IMR-90 (cell line): Measurements from ENCODE around the gene INAFM1.

Experiments
- CEBPB ChIP-seq: IDR thresholded peaks from 2 replicates; pipeline ENCODE4 v1.6.1; 2012; ENCODE audit warnings: low read depth, low read length, improper control_type of control experiment
- CTCF ChIP-seq: conservative IDR thresholded peaks from 2 replicates; pipeline ENCODE4 v1.5.1; 2012; ENCODE audit warnings: mild to moderate bottlenecking, low read depth, low read length, improper control_type of control experiment
- POLR2A ChIP-seq: IDR thresholded peaks from 2 replicates; pipeline ENCODE4 v1.6.1; 2012; ENCODE audit warnings: mild to moderate bottlenecking, low read depth, low read length
- RCOR1 ChIP-seq: IDR thresholded peaks from 2 replicates; pipeline ENCODE4 v1.6.1; 2012; ENCODE audit warnings: mild to moderate bottlenecking, low read length, improper control_type of control experiment; ENCODE audit not compliant: insufficient replicate concordance
- USF2 ChIP-seq: fragments of 150-350 bp; IDR thresholded peaks from 2 replicates; pipeline ENCODE4 v1.6.1; 2017; ENCODE audit warnings: mild to moderate bottlenecking, antibody characterized with exemption, low read length, low read depth

GRCh38 chr19:47258895-47259555, 15.7 kb upstream of the INAFM1 start:
- no peak for TF ChIP-seq RCOR1
- no peak for TF ChIP-seq CTCF
- no peak for TF ChIP-seq CEBPB
- TF ChIP-seq POLR2A, result no peak
- no peak for TF ChIP-seq USF2
